ENCODE measurements around the gene THSD7A.

THSD7A gene

DNA sequence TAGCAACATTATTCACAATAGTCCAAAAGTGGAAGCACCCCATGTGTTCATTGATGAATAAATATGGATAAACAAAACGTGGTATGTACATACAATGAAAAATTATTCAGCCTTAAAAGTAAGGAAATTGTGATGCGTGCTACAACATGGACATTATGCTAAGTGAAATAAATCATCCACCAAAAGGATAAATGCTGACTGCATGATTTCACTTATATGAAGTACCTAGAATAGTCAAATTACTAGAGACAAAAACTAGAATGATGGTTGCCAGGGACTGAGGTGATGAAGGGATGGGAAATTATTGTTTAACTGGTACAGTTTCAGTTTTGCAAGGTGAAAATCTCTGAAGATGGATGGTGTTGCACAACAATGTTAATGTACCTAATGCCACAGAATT is 56.6 kb downstream of the THSD7A start:
- Histone ChIP-seq H3K36me3 (ENCODE audit: control insufficient read depth, insufficient read depth, low read length) (no peaks in the 10 kb centered on the region), H3K27me3 (replicated peaks; ENCODE audit: control insufficient read depth, insufficient read depth, low read length) (no peaks in the 10 kb centered on the region), H3K4me3 (replicated peaks; ENCODE audit: low read depth, low read length) (no peak overlapping the region)
- DNase-seq (ENCODE audit: extremely low read depth, insufficient read length): no peak
- TF ChIP-seq, protein P1, sequence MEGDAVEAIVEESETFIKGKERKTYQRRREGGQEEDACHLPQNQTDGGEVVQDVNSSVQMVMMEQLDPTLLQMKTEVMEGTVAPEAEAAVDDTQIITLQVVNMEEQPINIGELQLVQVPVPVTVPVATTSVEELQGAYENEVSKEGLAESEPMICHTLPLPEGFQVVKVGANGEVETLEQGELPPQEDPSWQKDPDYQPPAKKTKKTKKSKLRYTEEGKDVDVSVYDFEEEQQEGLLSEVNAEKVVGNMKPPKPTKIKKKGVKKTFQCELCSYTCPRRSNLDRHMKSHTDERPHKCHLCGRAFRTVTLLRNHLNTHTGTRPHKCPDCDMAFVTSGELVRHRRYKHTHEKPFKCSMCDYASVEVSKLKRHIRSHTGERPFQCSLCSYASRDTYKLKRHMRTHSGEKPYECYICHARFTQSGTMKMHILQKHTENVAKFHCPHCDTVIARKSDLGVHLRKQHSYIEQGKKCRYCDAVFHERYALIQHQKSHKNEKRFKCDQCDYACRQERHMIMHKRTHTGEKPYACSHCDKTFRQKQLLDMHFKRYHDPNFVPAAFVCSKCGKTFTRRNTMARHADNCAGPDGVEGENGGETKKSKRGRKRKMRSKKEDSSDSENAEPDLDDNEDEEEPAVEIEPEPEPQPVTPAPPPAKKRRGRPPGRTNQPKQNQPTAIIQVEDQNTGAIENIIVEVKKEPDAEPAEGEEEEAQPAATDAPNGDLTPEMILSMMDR (IDR thresholded peaks at IDR 0.05; ENCODE audit: insufficient read depth, low read length, poor library complexity, severe bottlenecking): no peak

DNA sequence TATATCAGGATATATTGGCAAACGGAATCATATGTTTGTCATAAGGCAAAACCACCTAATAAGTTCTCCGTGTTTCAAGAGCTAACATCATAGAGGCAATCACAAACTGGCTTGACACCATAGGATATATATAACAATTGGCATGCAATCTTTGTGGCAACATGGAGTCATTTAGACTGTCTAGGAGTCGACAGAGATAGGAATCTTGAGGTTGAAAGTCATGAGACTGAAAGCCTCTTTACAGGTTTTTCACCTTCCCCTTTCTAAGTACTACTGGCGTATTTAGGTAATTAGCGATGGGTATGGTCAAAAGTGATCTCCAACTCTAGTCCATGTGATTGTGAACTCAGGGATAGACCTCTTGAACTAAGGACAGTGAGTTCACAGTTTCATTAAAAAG is 63.7 kb downstream of the THSD7A start:
- Histone ChIP-seq H3K36me3 (ENCODE audit: control insufficient read depth, insufficient read depth, low read length) (no peaks in the 10 kb centered on the region), H3K27me3 (replicated peaks; ENCODE audit: control insufficient read depth, insufficient read depth, low read length) (no peaks in the 10 kb centered on the region), H3K4me3 (replicated peaks; ENCODE audit: low read depth, low read length) (no peak overlapping the region)
- no peak for DNase-seq (ENCODE audit: extremely low read depth, insufficient read length)
- TF ChIP-seq, protein P1 (IDR thresholded peaks at IDR 0.05; ENCODE audit: insufficient read depth, low read length, poor library complexity, severe bottlenecking): no peak

DNA sequence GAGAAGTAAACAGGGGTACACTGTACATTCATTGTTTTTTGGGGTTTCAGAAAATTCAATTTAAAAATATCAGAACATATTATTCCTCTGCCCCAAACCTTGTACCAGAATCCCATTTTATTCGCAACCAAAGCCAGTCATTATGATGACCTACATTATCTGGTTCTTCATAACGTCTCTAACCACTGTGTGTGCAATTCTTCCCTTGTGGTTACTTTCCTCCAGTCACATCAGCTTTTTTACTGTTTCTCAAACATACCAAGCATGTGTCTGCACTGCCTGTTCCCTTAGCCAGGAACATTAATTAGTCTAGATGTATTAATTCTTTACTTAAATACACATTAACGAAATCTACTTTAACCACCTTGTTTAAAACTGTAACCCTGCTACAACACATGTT is 64.8 kb downstream of the THSD7A start:
- no peaks in the 10 kb centered on the region for H3K27me3 ChIP-seq (replicated peaks; ENCODE audit: control insufficient read depth, insufficient read depth, low read length)
- no peaks in the 10 kb centered on the region for H3K36me3 ChIP-seq (ENCODE audit: control insufficient read depth, insufficient read depth, low read length)
- H3K4me3 ChIP-seq (replicated peaks; ENCODE audit: low read depth, low read length): no peak overlapping the region
- no peak for DNase-seq (ENCODE audit: extremely low read depth, insufficient read length)
- TF ChIP-seq, protein P1 (IDR thresholded peaks at IDR 0.05; ENCODE audit: insufficient read depth, low read length, poor library complexity, severe bottlenecking): no peak

DNA sequence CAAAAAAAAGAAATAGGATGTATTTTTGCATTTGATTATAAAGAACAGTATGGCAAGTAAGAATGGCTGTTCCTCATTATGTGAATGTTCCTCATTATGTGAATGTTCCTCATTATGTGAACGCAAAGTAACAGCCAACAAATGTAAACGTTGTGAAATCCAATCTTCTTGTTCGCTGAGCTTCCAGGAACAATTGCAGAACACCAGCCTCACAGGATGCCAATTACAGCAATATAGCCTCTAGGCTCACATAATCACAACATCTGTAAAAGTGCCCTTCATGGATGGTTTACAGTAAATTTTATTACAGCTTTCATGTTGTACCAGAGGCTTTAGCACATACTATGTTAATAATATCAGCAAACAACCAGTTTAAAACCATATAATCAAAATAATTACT is 71.6 kb downstream of the THSD7A start:
- TF ChIP-seq, protein P1 (IDR thresholded peaks at IDR 0.05; ENCODE audit: insufficient read depth, low read length, poor library complexity, severe bottlenecking): no peak
- no peak for DNase-seq (ENCODE audit: extremely low read depth, insufficient read length)
- Histone ChIP-seq H3K4me3 (replicated peaks; ENCODE audit: low read depth, low read length) (no peak overlapping the region), H3K27me3 (replicated peaks; ENCODE audit: control insufficient read depth, insufficient read depth, low read length) (no peaks in the 10 kb centered on the region), H3K36me3 (ENCODE audit: control insufficient read depth, insufficient read depth, low read length) (no peaks in the 10 kb centered on the region)

DNA sequence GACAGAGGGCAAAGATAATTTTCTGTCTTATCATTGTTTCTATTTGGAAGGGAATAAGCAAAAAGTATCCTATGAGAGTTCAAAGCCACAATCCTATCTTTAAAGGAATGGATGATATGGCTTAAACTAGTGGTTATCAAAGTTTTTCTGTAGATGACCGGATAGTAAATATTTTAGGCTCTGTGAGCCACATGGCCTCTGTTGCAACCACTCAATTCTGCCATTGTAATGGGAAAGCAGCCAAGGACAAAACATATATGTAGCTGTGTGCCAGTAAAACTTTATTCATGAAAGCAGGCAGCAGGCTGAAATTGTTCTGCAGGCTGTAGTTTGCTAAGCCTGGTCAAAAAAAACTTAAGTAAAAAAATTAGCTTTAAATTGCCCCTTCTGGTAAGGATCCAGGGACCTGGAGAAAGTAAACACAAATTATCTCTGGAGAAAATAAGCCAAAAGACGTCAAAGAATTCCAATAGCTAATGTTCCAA is 73.3 kb downstream of the THSD7A start:
- no peaks in the 10 kb centered on the region for H3K27me3 ChIP-seq (replicated peaks; ENCODE audit: control insufficient read depth, insufficient read depth, low read length)
- TF ChIP-seq, protein P1 (IDR thresholded peaks at IDR 0.05; ENCODE audit: insufficient read depth, low read length, poor library complexity, severe bottlenecking): no peak
- no peaks in the 10 kb centered on the region for H3K36me3 ChIP-seq (ENCODE audit: control insufficient read depth, insufficient read depth, low read length)
- H3K4me3 ChIP-seq (replicated peaks; ENCODE audit: low read depth, low read length): no peak overlapping the region
- DNase-seq (ENCODE audit: extremely low read depth, insufficient read length): no peak

DNA sequence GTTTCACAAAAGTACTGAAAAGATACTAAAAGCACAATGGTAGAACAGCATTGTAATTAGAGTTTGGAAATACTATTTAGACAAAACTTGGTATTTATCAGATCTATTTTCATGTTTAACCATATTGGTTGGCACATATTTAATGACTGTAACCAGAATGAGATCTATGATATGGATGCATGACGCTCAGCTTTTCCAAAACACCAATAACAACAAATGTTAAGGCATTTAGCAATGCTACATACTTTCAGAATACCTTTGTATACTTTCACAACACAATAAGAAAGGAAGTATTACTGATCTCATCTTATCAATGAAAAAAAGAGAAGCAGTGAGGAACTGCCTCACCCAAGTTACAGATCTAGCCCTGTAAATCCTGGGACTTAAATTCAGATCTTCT is 74.8 kb downstream of the THSD7A start:
- TF ChIP-seq, protein P1 (IDR thresholded peaks at IDR 0.05; ENCODE audit: insufficient read depth, low read length, poor library complexity, severe bottlenecking): no peak
- no peaks in the 10 kb centered on the region for H3K27me3 ChIP-seq (replicated peaks; ENCODE audit: control insufficient read depth, insufficient read depth, low read length)
- no peaks in the 10 kb centered on the region for H3K36me3 ChIP-seq (ENCODE audit: control insufficient read depth, insufficient read depth, low read length)
- DNase-seq (ENCODE audit: extremely low read depth, insufficient read length): no peak
- H3K4me3 ChIP-seq (replicated peaks; ENCODE audit: low read depth, low read length): no peak overlapping the region

Data from GM06990 (cell line).